Activated naive CD8-positive, alpha-beta T cell treated with anti-CD3 and anti-CD28 coated beads, Interleukin-2, amount 10 ng/mL, durations not matched to agents 7 days and 5 days (primary cell): ENCODE measurements around the gene NFAT5. TPM values are rescaled to one million over a fixed set of nuclear protein-coding genes. Genes with fewer than 3 reads are reported as not detected.
A peak's percentile ranks its signal among the peaks of the same experiment; 100 is the strongest.
"Not testable (repeated sequence)": the region's sequence is repeated elsewhere in the genome, so short reads cannot be mapped to it uniquely, and the experiment has no call there.

Source experiments
- ATAC-seq: fragments of 150-1000 bp; cut with Tn5 transposase; one replicate; pipeline ENCODE4 v1.10.0; 2021; ENCODE audit warnings: low read depth, moderate library complexity
- POLR2A ChIA-PET: fragments of 350-600 bp; sonication (Branson Sonifier 250); formaldehyde crosslinking; loops from one replicate; lab custom pipeline; 2021; ENCODE audit warnings: antibody characterized with exemption; lab: Charles Lee
- DNase-seq: peaks from one replicate; pipeline ENCODE4 v3.0.0; 2021
- H3K27ac Mint-ChIP-seq: one replicate; pipeline ENCODE4 v1.8.0; 2022; ENCODE audit warnings: mild to moderate bottlenecking, mixed read lengths
- H3K27me3 Mint-ChIP-seq: one replicate; pipeline ENCODE4 v1.8.0; 2022; ENCODE audit warnings: mild to moderate bottlenecking, moderate library complexity, mixed read lengths
- H3K36me3 Mint-ChIP-seq: one replicate; pipeline ENCODE4 v1.8.0; 2021; ENCODE audit warnings: mild to moderate bottlenecking, mixed read lengths
- H3K4me1 Mint-ChIP-seq: one replicate; pipeline ENCODE4 v1.8.0; 2021; ENCODE audit warnings: mixed read lengths
- H3K4me3 Mint-ChIP-seq: one replicate; pipeline ENCODE4 v1.8.0; 2022; ENCODE audit warnings: mild to moderate bottlenecking, moderate library complexity, mixed read lengths
- H3K9me3 Mint-ChIP-seq: one replicate; pipeline ENCODE4 v1.8.0; 2021; ENCODE audit warnings: mixed read lengths
- total RNA-seq, 2 experiments: library from RNA; stranded (reverse); gene quantifications; one replicate each; pipeline ENCODE4 v1.2.3, GENCODE V29; 2021

NFAT5 gene
- total RNA-seq, 2 experiments from 2014 or later = 21.7 to 24.8 TPM

DNA sequence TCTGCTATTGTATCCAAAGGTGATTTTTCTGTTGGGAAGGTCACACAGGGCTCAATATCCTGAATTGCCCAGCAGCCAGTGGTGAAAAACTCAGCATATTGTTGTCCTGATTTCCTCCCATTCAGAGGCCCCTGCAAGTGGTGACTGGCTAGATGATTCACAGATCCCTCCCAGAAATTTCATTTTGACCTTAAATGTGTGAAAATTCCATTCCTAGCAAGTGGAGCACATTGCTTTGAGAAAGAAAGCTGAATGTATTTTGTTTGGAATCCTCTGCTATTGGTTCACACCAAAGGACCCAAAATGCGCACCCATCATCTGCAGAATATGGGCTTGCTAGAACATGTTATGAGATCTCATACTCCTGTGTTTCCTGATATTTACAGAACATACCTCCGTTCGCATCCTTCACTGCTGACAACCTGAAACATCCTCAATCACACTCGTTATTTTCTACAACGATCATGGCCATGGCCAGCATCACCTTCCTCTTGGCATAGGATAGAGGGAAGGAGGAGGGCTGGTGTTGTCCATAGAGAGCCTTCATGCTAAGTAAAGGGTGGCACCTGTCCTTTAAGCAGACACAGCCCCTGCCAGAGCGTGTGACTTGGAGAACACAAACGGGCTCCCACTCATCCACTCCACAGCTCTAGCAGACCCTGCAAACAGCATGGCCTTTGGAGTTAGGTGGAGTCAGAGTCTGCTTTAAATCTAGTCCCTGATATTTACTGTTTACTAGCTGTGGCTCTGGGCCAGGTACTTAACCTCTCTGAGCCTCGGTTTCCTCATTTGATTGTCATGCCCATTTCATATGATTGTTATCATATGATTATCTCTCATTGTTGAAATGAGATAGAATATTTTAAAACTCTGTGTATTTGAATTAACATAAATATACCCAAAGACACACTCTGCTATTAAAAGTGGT, 30.4 kb upstream of the NFAT5 start:
- H3K9me3 Mint-ChIP-seq = no peaks in the 10 kb centered on the region
- POLR2A ChIA-PET = no interaction called here
- H3K27ac Mint-ChIP-seq = no peak overlapping the region
- H3K4me3 Mint-ChIP-seq = no peak overlapping the region
- no peaks in the 10 kb centered on the region for H3K36me3 Mint-ChIP-seq
- no peaks in the 10 kb centered on the region for H3K27me3 Mint-ChIP-seq
- H3K4me1 Mint-ChIP-seq = peaks cover 8% of the 10 kb centered on the region
- DNase-seq (no peak), ATAC-seq (no peak)

DNA sequence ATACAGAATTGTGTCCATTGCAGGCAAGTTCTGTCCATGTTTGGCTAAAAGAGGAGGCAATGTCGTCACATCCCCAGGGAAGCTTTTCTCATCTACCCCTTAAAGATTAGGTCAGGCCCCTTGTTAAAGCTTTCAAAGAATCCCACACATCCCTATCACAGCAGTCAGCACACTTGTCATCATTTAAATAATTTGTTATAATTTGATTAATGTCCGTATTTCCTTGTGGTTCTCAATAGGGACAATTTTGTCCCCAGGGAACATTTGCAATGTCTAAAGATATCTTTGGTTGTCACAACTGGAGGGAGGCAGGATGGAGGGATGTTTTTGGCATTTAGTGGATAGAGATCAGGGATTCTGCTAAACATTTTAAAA, 28.1 kb upstream of the NFAT5 start:
- DNase-seq = no peak
- Mint-ChIP-seq H3K36me3 (no peaks in the 10 kb centered on the region), H3K9me3 (no peaks in the 10 kb centered on the region), H3K27me3 (no peaks in the 10 kb centered on the region), H3K27ac (no peak overlapping the region), H3K4me1 (no peaks in the 10 kb centered on the region), H3K4me3 (no peak overlapping the region)
- POLR2A ChIA-PET = no interaction called here
- ATAC-seq = no peak

DNA sequence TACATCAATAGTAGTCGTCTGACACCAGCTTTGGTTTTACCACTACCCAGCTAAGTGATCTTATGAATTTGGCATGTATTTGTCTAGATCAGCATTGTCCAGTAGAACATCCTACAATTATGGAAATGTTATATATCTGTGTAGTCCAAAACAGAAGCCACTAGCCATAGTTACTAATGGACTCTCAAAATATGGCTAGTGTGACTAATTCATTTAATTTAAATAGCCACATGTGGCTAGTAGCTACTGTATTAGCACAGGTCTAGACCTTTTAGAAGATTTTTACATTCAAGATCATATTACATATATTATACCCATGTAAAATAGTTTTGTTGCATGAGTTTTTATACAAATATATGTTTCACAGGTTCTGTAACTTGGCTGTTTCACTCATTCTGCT, 27.0 kb upstream of the NFAT5 start:
- ATAC-seq = no peak
- no peaks in the 10 kb centered on the region for H3K27me3 Mint-ChIP-seq
- no peaks in the 10 kb centered on the region for H3K9me3 Mint-ChIP-seq
- DNase-seq = no peak
- H3K27ac Mint-ChIP-seq = no peak overlapping the region
- POLR2A ChIA-PET = no interaction called here
- no peak overlapping the region for H3K4me3 Mint-ChIP-seq
- no peaks in the 10 kb centered on the region for H3K4me1 Mint-ChIP-seq
- H3K36me3 Mint-ChIP-seq = no peaks in the 10 kb centered on the region

DNA sequence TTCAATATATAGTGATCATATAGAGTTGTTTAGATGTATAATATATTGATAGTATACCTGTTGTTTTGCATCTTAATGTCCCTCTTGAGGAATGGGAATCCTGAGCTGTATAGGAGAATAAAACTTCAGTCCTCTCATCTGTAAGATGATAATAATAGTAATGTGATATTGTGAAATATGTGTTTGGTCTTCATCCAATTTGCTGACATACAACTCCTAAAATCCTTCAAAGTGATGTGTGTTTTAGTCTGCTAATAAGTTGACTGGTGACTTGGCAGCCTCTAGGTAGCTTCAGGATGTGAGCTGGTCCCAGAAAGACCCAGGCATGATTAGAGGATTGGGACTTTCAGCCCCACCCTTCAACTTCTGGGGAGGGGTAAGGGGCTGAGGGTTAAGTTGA, 22.8 kb upstream of the NFAT5 start:
- no peaks in the 10 kb centered on the region for H3K4me1 Mint-ChIP-seq
- DNase-seq (no peak), ATAC-seq (no peak)
- H3K36me3 Mint-ChIP-seq = no peaks in the 10 kb centered on the region
- H3K27me3 Mint-ChIP-seq = peaks cover 2% of the 10 kb centered on the region
- H3K9me3 Mint-ChIP-seq = no peaks in the 10 kb centered on the region
- H3K4me3 Mint-ChIP-seq = no peak overlapping the region
- POLR2A ChIA-PET = no interaction called here
- no peak overlapping the region for H3K27ac Mint-ChIP-seq

DNA sequence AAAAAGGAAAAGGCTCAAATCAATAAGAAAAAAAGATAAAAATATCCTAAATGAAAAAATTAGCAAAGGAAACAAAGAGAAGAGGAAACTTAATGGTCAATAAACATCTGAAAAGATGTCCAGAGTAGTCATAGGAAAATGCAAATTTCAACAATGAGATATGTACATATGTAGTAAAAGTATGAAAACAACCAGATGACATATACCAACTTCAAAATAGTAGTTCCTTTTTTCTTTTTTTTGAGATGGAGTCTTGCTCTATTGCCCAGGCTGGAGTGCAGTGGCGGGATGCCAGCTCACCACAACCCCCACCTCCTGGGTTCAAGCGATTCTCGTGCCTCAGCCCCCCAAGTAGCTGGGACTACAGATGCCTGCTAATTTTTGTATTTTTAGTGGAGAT, 21.7 kb upstream of the NFAT5 start:
- Mint-ChIP-seq H3K9me3 (no peaks in the 10 kb centered on the region), H3K27ac (no peak overlapping the region), H3K27me3 (peaks cover 7% of the 10 kb centered on the region), H3K36me3 (no peaks in the 10 kb centered on the region), H3K4me1 (no peaks in the 10 kb centered on the region), H3K4me3 (no peak overlapping the region)
- DNase-seq = no peak
- POLR2A ChIA-PET = no interaction called here
- ATAC-seq = no peak

DNA sequence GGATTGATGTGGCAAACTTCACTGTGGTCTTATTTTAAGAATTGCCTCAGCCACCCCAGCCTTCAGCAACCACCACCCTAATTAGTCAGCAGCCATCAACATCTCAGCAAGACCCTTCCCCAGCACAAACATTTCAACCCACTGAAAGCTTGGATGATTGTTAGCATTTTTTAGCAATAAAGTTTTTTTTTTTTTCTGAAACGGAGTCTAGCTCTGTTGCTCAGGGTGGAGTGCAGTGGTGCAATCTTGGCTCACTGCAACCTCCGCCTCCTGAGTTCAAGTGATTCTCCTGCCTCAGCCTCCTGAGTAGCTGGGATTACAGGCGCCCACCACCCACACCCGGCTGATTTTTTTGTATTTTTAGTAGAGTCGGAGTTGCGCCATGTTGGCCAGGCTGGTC, 19.1 kb upstream of the NFAT5 start:
- ATAC-seq, DNase-seq, H3K9me3 Mint-ChIP-seq, H3K27ac Mint-ChIP-seq, POLR2A ChIA-PET, H3K4me1 Mint-ChIP-seq, H3K27me3 Mint-ChIP-seq, H3K4me3 Mint-ChIP-seq, H3K36me3 Mint-ChIP-seq: not testable (repeated sequence)

DNA sequence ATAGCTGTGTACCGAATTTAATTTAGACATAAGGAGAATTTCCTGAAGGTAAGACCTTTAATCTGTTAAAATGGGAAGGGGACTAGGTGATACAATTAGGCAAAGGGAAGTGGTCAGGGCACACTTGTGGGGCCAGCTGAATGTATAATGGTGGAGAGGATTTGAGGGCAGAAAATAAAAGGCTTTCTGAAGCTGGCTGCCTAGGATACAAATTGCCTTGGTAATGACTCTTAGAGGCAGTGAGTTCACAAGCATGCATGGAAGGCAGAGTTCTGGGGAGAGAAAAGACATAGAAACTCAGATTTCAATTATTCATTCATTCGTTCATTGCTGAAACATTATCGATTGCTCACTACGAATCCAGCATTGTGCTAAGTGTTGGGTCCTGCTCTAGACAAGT, 12.4 kb upstream of the NFAT5 start:
- Mint-ChIP-seq H3K9me3 (peaks cover 7% of the 10 kb centered on the region), H3K4me3 (no peak overlapping the region), H3K36me3 (peaks cover 2% of the 10 kb centered on the region), H3K4me1 (peaks cover 15% of the 10 kb centered on the region), H3K27me3 (peaks cover 2% of the 10 kb centered on the region), H3K27ac (no peak overlapping the region)
- ATAC-seq (no peak), DNase-seq (no peak)
- POLR2A ChIA-PET = interaction anchor here (0.6 kb wide), 1 partner anchor 63 kb away, joined by 5 read pairs; no protein-coding TSS in a partner anchor

DNA sequence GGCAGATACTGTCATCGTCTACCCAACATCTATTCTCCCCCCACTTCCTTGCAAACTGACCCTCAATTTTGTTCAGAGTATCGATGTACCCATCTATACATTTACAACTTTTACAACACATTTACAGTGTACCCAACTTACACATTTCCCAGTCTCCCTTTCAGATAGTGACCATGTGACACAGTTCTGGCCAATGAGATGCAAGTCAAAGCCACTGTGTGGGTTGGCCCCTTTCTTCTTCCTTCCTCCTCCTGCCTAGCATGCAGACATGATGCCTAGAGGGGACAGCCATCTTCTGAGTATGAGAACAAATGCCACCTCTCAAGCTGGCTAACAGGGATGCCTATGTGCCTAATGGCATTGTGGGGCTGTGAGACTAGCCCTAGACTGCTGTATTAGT, 11.3 kb upstream of the NFAT5 start:
- H3K4me3 Mint-ChIP-seq = no peak overlapping the region
- ATAC-seq (peak; percentile 45), DNase-seq (no peak)
- H3K27me3 Mint-ChIP-seq = no peaks in the 10 kb centered on the region
- H3K27ac Mint-ChIP-seq = peak overlapping the region; percentile 19
- peaks cover 15% of the 10 kb centered on the region for H3K4me1 Mint-ChIP-seq
- H3K36me3 Mint-ChIP-seq = peaks cover 2% of the 10 kb centered on the region
- POLR2A ChIA-PET = no interaction called here
- H3K9me3 Mint-ChIP-seq = peaks cover 7% of the 10 kb centered on the region

DNA sequence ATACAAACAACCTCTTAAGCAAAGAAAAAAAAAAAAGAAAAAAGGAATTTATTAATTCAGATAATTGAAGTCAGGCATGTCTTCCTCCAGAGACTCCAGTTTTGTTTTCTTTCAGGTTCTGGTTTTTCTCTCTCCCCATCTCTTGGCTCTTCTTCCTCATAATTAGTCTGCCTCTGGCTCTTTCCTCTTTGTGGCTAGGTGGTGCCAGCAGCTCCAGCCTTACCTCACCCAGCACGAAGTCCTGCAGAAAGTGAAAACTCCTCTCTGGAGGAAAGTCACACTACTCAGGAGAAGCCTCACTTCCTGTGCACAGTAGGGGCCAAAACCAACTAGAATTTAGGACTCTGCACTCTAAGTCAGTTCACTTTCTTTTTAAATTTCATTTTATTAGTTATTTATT, 10.3 kb upstream of the NFAT5 start:
- DNase-seq (no peak), ATAC-seq (no peak)
- Mint-ChIP-seq H3K27me3 (no peaks in the 10 kb centered on the region), H3K4me1 (peaks cover 15% of the 10 kb centered on the region), H3K9me3 (peaks cover 7% of the 10 kb centered on the region), H3K4me3 (peak overlapping the region; percentile 64), H3K27ac (peak overlapping the region; percentile 50), H3K36me3 (peaks cover 2% of the 10 kb centered on the region)
- POLR2A ChIA-PET = no interaction called here

DNA sequence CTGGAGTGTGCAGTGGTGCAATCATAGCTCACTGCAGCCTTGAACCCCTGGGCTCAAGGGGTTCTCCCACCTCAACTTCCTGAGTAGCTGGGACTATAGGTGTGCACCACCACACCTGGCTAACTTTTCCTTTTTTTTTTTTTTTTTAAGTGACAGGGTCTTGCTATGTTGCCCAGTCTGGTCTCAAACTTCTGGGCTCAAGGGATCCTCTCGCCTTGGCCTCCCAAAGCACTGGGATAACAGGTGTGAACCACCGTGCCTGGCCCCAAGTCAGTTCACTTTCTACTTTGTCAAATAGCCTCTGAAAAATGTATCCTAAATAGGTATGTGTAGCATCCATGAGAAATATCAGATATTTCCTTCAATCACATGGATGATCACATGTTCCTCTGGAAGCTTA, 9.9 kb upstream of the NFAT5 start:
- ATAC-seq = no peak
- peaks cover 7% of the 10 kb centered on the region for H3K9me3 Mint-ChIP-seq
- peaks cover 2% of the 10 kb centered on the region for H3K36me3 Mint-ChIP-seq
- peaks cover 15% of the 10 kb centered on the region for H3K4me1 Mint-ChIP-seq
- H3K27ac Mint-ChIP-seq = no peak overlapping the region
- no peak overlapping the region for H3K4me3 Mint-ChIP-seq
- DNase-seq = no peak
- H3K27me3 Mint-ChIP-seq = no peaks in the 10 kb centered on the region
- POLR2A ChIA-PET = no interaction called here

DNA sequence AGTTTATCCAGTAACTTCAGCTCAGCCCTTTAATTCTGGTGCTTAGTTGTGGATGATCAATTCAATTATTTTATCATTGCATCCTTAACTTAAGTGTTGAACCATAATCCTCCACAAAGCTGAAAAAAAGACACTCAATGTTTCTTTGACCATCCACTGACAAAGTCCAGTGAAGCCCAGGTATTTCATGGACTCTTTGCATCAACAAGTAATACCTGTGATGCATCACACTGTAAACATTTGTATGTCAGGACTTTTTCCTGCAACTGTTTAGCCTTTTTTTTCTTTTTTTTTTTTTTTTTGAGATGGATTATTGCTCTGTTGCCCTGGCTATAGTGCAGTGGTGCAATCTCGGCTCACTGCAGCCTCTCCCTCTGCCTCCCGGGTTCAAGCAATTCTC, 6.6 kb upstream of the NFAT5 start:
- Mint-ChIP-seq H3K27me3 (peaks cover 2% of the 10 kb centered on the region), H3K4me1 (peaks cover 25% of the 10 kb centered on the region), H3K36me3 (peaks cover 2% of the 10 kb centered on the region), H3K9me3 (peaks cover 6% of the 10 kb centered on the region), H3K27ac (no peak overlapping the region), H3K4me3 (no peak overlapping the region)
- ATAC-seq = no peak
- POLR2A ChIA-PET = interaction anchor here (0.8 kb wide), 1 partner anchor 29 kb away, joined by 5 read pairs; no protein-coding TSS in a partner anchor
- no peak for DNase-seq

DNA sequence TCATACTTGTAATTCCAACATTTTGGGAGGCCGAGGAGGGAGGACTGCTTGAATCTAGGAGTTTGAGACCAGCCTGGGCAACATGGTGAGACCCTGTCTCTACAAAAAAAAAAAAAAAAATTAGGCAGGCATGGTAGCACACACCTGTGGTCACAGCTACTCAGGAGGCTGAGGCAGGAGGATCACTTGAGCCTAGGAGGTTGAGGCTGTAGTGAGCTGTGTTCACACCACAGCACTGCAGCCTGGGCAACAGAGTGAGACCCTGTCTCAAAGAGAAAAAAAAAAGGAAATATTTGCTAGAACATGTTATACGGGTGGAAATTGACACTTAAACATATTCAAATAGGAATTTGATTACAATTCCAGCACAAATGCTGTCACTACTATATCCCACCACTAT, 4.4 kb upstream of the NFAT5 start:
- not testable (repeated sequence) for H3K27ac Mint-ChIP-seq, H3K36me3 Mint-ChIP-seq, H3K4me3 Mint-ChIP-seq, H3K27me3 Mint-ChIP-seq, H3K9me3 Mint-ChIP-seq, ATAC-seq, DNase-seq
- POLR2A ChIA-PET = interaction anchor here (0.6 kb wide), 1 partner anchor 145 kb away, joined by 5 read pairs; no protein-coding TSS in a partner anchor
- peaks cover 17% of the 10 kb centered on the region for H3K4me1 Mint-ChIP-seq

DNA sequence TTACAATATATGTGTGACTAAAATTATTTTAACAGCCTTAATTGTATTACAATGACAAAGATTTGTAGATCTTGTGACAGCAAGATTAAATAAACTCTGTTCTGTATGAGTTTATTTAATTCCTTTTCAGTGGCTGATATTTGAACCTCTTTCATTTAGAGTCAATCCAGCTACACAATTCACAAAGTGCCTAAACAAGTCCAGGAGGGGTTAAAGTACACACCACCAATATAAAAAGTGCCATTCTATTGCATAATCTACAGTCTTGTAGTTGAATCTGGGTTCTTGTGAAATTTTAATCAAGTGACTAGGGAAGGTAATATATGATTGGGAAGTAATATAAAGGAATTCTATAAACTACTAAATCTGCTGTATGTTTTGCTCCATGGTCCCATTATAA, 3.9 kb upstream of the NFAT5 start:
- Mint-ChIP-seq H3K9me3 (no peaks in the 10 kb centered on the region), H3K27me3 (peaks cover 2% of the 10 kb centered on the region), H3K4me1 (peaks cover 17% of the 10 kb centered on the region), H3K4me3 (no peak overlapping the region), H3K27ac (no peak overlapping the region), H3K36me3 (peaks cover 4% of the 10 kb centered on the region)
- POLR2A ChIA-PET = no interaction called here
- DNase-seq = no peak
- no peak for ATAC-seq

DNA sequence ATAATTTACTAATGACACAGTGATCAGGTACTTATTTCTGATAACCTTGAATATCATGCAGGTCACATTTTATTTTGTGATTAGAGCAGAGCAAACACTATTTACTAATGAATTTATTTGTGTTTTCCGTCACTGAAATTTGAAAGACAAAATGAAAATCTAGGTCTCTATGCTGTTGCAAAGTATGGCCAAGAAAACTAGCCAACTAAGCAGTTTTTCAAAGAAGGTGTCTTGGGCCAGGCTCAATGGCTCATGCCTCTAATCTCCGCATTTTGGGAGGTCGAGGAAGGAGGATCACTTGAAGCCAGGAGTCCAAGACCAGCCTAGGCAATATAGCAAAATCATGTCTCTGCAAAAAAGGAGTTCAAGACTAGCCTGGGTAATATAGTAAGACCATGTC, 3.0 kb upstream of the NFAT5 start:
- Mint-ChIP-seq H3K27ac (no peak overlapping the region), H3K4me3 (no peak overlapping the region)

More for the DNA sequence above, 3.0 kb upstream of the NFAT5 start:
- no peak for DNase-seq
- H3K27me3 Mint-ChIP-seq = peaks cover 2% of the 10 kb centered on the region
- peaks cover 24% of the 10 kb centered on the region for H3K4me1 Mint-ChIP-seq
- H3K9me3 Mint-ChIP-seq = no peaks in the 10 kb centered on the region
- POLR2A ChIA-PET = no interaction called here
- no peak for ATAC-seq
- H3K36me3 Mint-ChIP-seq = peaks cover 2% of the 10 kb centered on the region
